ENCODE data around the gene ARID5A. TPM values are rescaled to one million over a fixed set of nuclear protein-coding genes. Genes with fewer than 3 reads are reported as not detected.
"Not testable (repeated sequence)": the region's sequence is repeated elsewhere in the genome, so short reads cannot be mapped to it uniquely, and the experiment has no call there.

Gene ARID5A
- 100 to 1,000 TPM; 111 to 112 TPM for total RNA-seq

DNA sequence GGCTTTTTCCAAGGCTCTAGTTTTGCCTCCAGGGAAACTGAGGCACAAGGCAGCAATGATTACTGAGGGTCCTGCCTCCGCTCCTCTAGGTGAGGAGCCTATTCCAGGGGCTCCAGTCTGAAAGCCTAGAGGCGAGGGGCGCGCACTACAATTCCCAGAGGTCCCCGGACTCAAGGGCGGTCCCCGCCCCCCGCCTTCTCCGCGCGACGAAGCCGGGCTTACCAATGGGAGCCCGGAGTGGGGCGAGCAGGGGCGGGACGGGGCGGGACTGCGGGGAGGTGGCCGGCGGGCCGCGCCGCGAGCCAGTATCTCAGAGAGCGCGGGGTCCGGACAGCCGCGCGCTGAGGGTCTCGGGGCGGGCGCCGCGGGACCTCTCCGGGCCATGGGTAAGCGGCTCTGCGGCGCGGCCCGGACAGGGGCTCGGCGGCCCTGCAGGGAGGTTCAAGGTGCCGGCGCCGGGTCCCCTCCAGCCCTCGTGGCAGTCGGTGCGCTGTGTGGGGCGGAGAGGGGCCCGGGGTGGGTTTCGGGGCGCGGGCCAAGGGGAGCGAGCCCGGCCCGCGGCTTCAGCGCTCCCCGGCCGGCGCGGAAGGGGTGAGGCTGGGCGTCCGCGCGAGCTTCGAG, at the start of gene ARID5A:
Gene ARID5A (plus strand): TSS at position 308 of the 621 bp plus-strand sequence. CDS start 75 bp downstream, at position 383.
- CTCF ChIA-PET, result interaction anchor here (1.3 to 5.2 kb wide), 4 partner anchors 7 to 216 kb away, joined by 4 to 38 read pairs (median 12); no protein-coding TSS in a partner anchor
- POLR2A ChIA-PET, result interaction anchor here (0.6 to 8.1 kb wide), 6 partner anchors 9 to 243 kb away, joined by 3 to 152 read pairs (median 10); no protein-coding TSS in a partner anchor

GRCh38 chr2:96489261-96489660, 47.3 kb upstream of the ARID5A start:
- ChIA-PET CTCF (interaction anchor here (3.8 kb wide), 1 partner anchor 19 kb away, joined by 18 read pairs; no protein-coding TSS in a partner anchor), POLR2A (no interaction called here)

GRCh38 chr2:96489663-96490062, 46.9 kb upstream of the ARID5A start:
- ChIA-PET CTCF (interaction anchor here (3.8 kb wide), 1 partner anchor 19 kb away, joined by 18 read pairs; no protein-coding TSS in a partner anchor), POLR2A (no interaction called here)

DNA sequence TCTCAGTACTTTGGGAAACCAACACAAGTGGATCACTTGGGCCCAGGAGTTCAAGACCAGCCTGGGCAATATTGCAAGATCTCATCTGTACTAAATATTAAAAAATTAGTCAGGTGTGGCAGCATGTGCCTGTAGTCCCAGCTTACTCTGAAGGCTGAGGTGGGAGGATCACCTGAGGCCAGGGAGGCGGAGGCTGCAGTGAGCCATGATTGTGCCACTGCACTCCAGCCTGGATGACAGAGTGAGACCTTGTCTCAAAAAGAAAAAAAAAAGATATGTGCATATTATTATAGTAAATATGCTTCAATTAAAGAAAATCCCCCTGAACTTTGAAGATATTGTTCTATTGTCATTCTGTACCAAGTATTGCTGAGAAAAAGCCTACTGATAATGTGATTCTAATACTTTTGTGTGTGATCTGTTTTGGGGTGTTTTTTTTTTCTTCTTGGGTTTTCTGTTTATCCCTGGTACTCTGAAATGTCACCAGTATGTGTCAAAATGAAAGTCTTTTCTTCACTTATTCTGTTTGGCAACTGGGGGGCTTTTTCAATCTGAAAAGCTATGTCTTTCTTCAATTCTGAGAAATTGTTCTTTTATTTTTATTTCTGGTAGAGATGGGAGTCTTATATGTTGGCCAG, 44.6 kb upstream of the ARID5A start:
- CTCF ChIA-PET, result interaction anchor here (0.6 to 1.0 kb wide), 2 partner anchors 17 to 211 kb away, joined by 4 read pairs; no protein-coding TSS in a partner anchor
- POLR2A ChIA-PET, result interaction anchor here (1.2 kb wide), 1 partner anchor 36 kb away, joined by 3 read pairs; no protein-coding TSS in a partner anchor

DNA sequence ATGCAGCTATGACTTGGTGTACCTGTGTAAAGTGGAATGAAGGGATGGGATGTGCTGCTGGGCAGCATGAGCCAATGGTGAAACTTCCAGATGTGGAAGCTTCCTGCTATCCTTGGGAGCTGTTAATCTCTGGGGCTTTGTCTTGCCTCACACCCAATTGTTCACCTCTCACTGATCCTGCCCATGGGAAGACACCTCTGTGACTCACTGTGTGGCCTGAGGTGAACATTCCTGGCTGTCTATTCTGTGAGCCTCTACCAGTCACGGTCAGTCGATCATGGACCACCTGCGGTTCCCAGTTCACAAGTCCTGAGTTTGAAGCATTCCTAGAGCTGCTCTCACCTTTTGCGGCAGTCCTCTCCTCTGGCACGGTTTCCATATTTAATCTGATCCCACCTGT, 43.5 kb upstream of the ARID5A start:
- ChIA-PET POLR2A (interaction anchor here (1.2 kb wide), 1 partner anchor 35 kb away, joined by 3 read pairs; no protein-coding TSS in a partner anchor), CTCF (no interaction called here)

- ChIA-PET POLR2A (no interaction called here), CTCF (no interaction called here)
Observed at GRCh38 chr2:96494188-96494587, 42.4 kb upstream of the ARID5A start.

DNA sequence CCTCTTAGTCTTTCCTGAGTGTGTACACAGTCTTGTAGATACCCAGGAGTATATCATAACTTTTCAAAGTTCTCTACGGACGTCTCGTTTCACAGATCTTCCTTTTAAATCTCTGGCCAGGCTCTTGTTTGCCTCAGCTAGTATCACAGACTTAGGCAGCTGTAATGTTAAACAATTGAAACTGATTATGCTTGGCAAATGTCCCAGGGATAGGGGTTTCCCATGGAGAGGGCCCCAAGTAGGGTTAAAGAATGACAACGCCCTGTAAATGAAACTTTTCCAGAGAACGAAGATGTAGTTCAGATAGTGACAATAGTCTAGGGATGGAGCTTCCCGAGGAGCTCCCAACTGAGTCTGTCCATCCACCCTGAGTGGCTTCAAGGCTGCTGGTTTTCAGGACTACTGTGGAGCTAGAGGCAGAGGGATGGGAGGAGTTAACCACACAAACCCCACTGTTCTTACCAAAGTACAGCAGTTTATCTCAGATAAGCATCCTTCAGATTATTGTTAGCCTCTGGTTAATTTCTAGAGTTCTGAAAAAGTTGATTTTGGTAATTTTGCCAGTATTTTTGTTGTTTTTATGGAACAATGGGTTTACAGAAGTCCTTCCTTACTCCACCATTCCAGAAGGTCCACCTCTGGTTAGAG, 40.4 kb upstream of the ARID5A start:
- ChIA-PET CTCF (interaction anchor here (0.7 to 1.8 kb wide), 2 partner anchors 12 to 89 kb away, joined by 3 to 4 read pairs; no protein-coding TSS in a partner anchor), POLR2A (no interaction called here)

GRCh38 chr2:96498021-96498431, 38.5 kb upstream of the ARID5A start:
- ChIA-PET CTCF (interaction anchor here (1.0 kb wide), 1 partner anchor 11 kb away, joined by 4 read pairs; no protein-coding TSS in a partner anchor), POLR2A (no interaction called here)

- POLR2A ChIA-PET, result not testable (repeated sequence)
- CTCF ChIA-PET, result interaction anchor here (1.0 kb wide), 1 partner anchor 11 kb away, joined by 4 read pairs; no protein-coding TSS in a partner anchor
Observed at GRCh38 chr2:96498611-96499010, 37.9 kb upstream of the ARID5A start.

DNA sequence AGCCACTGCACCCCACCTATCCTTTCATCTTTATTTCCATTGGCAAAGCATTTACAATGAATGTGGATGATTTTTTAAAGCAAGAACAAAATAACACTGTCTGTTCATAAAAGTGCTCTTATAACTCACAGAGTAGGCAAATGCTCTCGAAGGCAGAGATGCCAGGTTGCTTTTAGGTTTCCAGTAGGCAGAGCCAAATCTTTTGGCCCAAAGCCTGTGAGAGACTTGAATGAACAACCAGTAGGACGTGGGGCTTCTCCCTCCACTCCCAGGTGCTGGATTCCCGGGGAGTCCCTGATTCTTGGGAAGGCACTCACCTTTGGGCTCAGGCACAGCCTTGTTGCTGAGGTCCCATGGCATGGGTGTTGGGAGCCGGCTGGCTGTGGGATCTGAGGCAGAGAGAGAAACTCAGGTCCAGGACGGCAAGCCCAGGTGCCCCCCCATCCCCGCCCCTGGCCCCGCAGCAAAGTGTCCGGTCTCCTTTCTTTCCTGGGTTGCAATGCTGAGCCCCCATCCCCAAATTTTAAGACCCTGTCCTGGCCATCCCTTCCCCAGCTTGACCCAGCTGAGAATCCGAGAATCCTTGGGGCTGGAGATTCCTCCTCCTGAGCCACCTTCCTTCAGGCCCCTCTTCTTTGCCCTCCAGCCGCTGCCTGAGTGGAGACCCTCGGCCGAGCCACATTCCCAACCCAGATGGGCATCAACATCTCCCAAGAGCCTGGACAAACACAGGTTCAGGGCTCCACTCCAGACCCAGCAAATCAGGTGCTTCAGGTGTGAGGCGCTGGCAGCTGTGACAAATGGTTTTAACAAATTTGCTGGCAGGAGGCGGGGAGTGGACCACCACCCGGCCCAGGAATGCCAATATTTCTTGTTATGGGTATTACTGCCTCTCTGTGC, 37.2 kb upstream of the ARID5A start:
- ChIA-PET CTCF (interaction anchor here (1.0 kb wide), 1 partner anchor 95 kb away, joined by 3 read pairs; no protein-coding TSS in a partner anchor), POLR2A (no interaction called here)

GRCh38 chr2:96500385-96501066, 36.0 kb upstream of the ARID5A start:
- ChIA-PET CTCF (interaction anchor here (1.0 kb wide), 1 partner anchor 96 kb away, joined by 3 read pairs; no protein-coding TSS in a partner anchor), POLR2A (no interaction called here)

DNA sequence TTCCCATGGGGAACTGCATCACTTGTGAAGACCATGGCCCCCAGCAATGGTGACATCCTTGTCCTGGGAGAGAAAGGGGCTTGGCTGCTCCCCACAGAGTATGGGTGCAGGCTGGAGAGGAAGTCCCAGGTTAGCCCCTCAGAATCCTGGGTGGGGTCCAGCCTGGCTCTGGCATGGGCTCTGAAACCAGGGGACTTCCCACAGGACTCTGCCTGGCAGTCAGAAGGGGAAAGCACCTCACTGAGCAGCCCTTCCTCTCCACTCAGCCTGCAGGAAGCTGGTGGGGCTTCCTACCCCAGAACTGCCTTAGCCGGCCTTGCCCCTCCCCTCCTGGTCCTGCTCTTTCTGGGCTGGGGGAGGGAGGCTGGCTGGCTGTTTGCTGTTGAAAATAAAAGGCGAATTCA, 35.1 kb upstream of the ARID5A start:
- POLR2A ChIA-PET, result no interaction called here
- CTCF ChIA-PET, result no interaction called here

- ChIA-PET CTCF (no interaction called here), POLR2A (no interaction called here)
Observed at GRCh38 chr2:96501886-96502810, 34.4 kb upstream of the ARID5A start.

- ChIA-PET CTCF (no interaction called here), POLR2A (no interaction called here)
Observed at GRCh38 chr2:96502891-96503636, 33.5 kb upstream of the ARID5A start.

GRCh38 chr2:96503637-96504243, 32.8 kb upstream of the ARID5A start:
- POLR2A ChIA-PET, result no interaction called here
- CTCF ChIA-PET, result no interaction called here

GRCh38 chr2:96505231-96505889, 31.2 kb upstream of the ARID5A start, which contains the start of gene NEURL3:
TSS of gene NEURL3 (minus strand) at chr2:96505357. CDS start at chr2:96505286, 71 bp downstream.
- POLR2A ChIA-PET, result interaction anchor here (0.6 kb wide), 1 partner anchor 72 kb away, joined by 6 read pairs; no protein-coding TSS in a partner anchor
- CTCF ChIA-PET, result interaction anchor here (0.6 to 1.1 kb wide), 6 partner anchors 38 to 235 kb away, joined by 3 to 4 read pairs (median 3); no protein-coding TSS in a partner anchor

All from activated CD8-positive, alpha-beta memory T cell treated with anti-CD3 and anti-CD28 coated beads for 36 hours (primary cell).